Caco-2 (cell line): ENCODE results near the gene TTC28. TPM values are rescaled to one million over a fixed set of nuclear protein-coding genes. Genes with fewer than 3 reads are reported as not detected.

ENCODE experiments used
- BruUV-seq: library from RNA; stranded (reverse); fragments of 400-500 nt; replicated peaks from 2 replicates; lab custom pipeline; 2021; lab: Mats Ljungman, UMichigan
- CTCF ChIA-PET: fragments of 300-600 bp; sonication (Branson Sonifier 250); formaldehyde crosslinking; loops from one replicate; lab custom pipeline; 2022; ENCODE audit warnings: antibody characterized with exemption; lab: Charles Lee
- POLR2A ChIA-PET: fragments of 300-600 bp; sonication (Branson Sonifier 250); formaldehyde crosslinking; loops from one replicate; lab custom pipeline; 2022; ENCODE audit warnings: antibody characterized with exemption; lab: Charles Lee
- DNase-seq, 2 experiments: peaks; one replicate each; pipeline versions ENCODE4 v3.0.0 to v3.0.0-alpha.2; 2020 to 2022
- H3K27me3 ChIP-seq: replicated peaks from 2 replicates; pipeline ENCODE4 v1.6.0; 2011; ENCODE audit warnings: low read length; ENCODE audit not compliant: control insufficient read depth, insufficient read depth
- H3K36me3 ChIP-seq: 2 replicates; pipeline ENCODE4 v1.5.1; 2011; ENCODE audit warnings: low read length; ENCODE audit not compliant: control insufficient read depth, insufficient read depth
- H3K4me1 ChIP-seq: fragments of 250-450 bp; sonication (Bioruptor Pico); 2 replicates; pipeline ENCODE4 v1.5.1; 2020; ENCODE audit warnings: mild to moderate bottlenecking
- H3K4me3 ChIP-seq: 2 replicates; pipeline ENCODE4 v1.5.1; 2011; ENCODE audit warnings: low read depth, mild to moderate bottlenecking, control low read depth, low read length
- H3K9me3 ChIP-seq: fragments of 250-450 bp; sonication (Bioruptor Pico); 2 replicates; pipeline ENCODE4 v1.5.1; 2020; ENCODE audit warnings: mild to moderate bottlenecking, moderate library complexity
- H3K27ac Mint-ChIP-seq: one replicate; pipeline ENCODE4 v1.8.0; 2022; ENCODE audit warnings: mixed read lengths; ENCODE audit not compliant: unreplicated experiment
- H3K27me3 Mint-ChIP-seq: one replicate; pipeline ENCODE4 v1.8.0; 2022; ENCODE audit warnings: mixed read lengths; ENCODE audit not compliant: insufficient read depth, unreplicated experiment
- H3K36me3 Mint-ChIP-seq: one replicate; pipeline ENCODE4 v1.8.0; 2022; ENCODE audit warnings: mild to moderate bottlenecking, mixed read lengths; ENCODE audit not compliant: insufficient read depth, unreplicated experiment
- H3K4me1 Mint-ChIP-seq: one replicate; pipeline ENCODE4 v1.8.0; 2022; ENCODE audit warnings: low read depth, mixed read lengths; ENCODE audit not compliant: unreplicated experiment
- H3K4me3 Mint-ChIP-seq: one replicate; pipeline ENCODE4 v1.8.0; 2022; ENCODE audit warnings: mild to moderate bottlenecking, moderate library complexity, mixed read lengths; ENCODE audit not compliant: unreplicated experiment
- H3K9me3 Mint-ChIP-seq: one replicate; pipeline ENCODE4 v1.8.0; 2022; ENCODE audit warnings: mixed read lengths; ENCODE audit not compliant: unreplicated experiment
- intact Hi-C: fragments of 100-400 bp; cut with micrococcal nuclease; formaldehyde crosslinking; loops from one replicate; pipeline ENCODE4 v1.10.0; 2022; ENCODE audit not compliant: unreplicated experiment
- total RNA-seq: library from RNA; stranded (reverse); gene quantifications from 2 replicates; pipeline ENCODE4 v1.2.3, GENCODE V29; 2022
- TF ChIP-seq, protein P1 (sequence below), 2 experiments: fragments of 200-600 bp in 1 of 2; IDR thresholded peaks; 1 replicate in 1 of 2; 2 replicates in 1 of 2; pipeline versions ENCODE4 v1.5.1 to v1.8.0; 2011 to 2022; ENCODE audit warnings: antibody characterized with exemption in 1 of 2, control low read depth in 1 of 2, inconsistent platforms in 1 of 2, low read depth in 1 of 2, low read length in 1 of 2, mild to moderate bottlenecking in 1 of 2, moderate library complexity in 1 of 2; ENCODE audit not compliant: insufficient read depth in 1 of 2, severe bottlenecking in 1 of 2, unreplicated experiment in 1 of 2

TTC28 gene
- total RNA-seq, 1 experiment from 2014 or later: 12.0 TPM

GRCh38 chr22:28402060-28402459, 277.6 kb downstream of the TTC28 start:
- Mint-ChIP-seq H3K9me3 (peaks cover 9% of the 10 kb centered on the region), H3K4me1 (peaks cover 6% of the 10 kb centered on the region), H3K27ac (no peak overlapping the region), H3K27me3 (peaks cover 3% of the 10 kb centered on the region), H3K36me3 (no peaks in the 10 kb centered on the region), H3K4me3 (no peak overlapping the region)
- Histone ChIP-seq H3K4me3 (no peak overlapping the region), H3K27me3 (no peaks in the 10 kb centered on the region), H3K4me1 (no peaks in the 10 kb centered on the region), H3K36me3 (no peaks in the 10 kb centered on the region), H3K9me3 (no peaks in the 10 kb centered on the region)
- intact Hi-C loops: no loop called here
- DNase-seq: no peak
- TF ChIP-seq, protein P1, sequence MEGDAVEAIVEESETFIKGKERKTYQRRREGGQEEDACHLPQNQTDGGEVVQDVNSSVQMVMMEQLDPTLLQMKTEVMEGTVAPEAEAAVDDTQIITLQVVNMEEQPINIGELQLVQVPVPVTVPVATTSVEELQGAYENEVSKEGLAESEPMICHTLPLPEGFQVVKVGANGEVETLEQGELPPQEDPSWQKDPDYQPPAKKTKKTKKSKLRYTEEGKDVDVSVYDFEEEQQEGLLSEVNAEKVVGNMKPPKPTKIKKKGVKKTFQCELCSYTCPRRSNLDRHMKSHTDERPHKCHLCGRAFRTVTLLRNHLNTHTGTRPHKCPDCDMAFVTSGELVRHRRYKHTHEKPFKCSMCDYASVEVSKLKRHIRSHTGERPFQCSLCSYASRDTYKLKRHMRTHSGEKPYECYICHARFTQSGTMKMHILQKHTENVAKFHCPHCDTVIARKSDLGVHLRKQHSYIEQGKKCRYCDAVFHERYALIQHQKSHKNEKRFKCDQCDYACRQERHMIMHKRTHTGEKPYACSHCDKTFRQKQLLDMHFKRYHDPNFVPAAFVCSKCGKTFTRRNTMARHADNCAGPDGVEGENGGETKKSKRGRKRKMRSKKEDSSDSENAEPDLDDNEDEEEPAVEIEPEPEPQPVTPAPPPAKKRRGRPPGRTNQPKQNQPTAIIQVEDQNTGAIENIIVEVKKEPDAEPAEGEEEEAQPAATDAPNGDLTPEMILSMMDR (IDR thresholded peaks at IDR 0.05; ENCODE audit: insufficient read depth in 1 of 2, low read depth in 1 of 2, low read length in 1 of 2, severe bottlenecking in 1 of 2, unreplicated experiment in 1 of 2): no peak
- no TSS peak for BruUV-seq
- ChIA-PET POLR2A (no interaction called here), CTCF (no interaction called here)

GRCh38 chr22:28398981-28399380, 280.7 kb downstream of the TTC28 start:
- POLR2A ChIA-PET: no interaction called here
- BruUV-seq: no TSS peak
- Histone ChIP-seq H3K4me1 (peaks cover 8% of the 10 kb centered on the region; the same call in 1 of the 2 replicates), H3K9me3 (no peaks in the 10 kb centered on the region), H3K27me3 (no peaks in the 10 kb centered on the region), H3K36me3 (no peaks in the 10 kb centered on the region), H3K4me3 (no peak overlapping the region)
- Mint-ChIP-seq H3K4me3 (no peak overlapping the region), H3K4me1 (peaks cover 6% of the 10 kb centered on the region), H3K27ac (no peak overlapping the region), H3K36me3 (no peaks in the 10 kb centered on the region), H3K27me3 (peaks cover 3% of the 10 kb centered on the region), H3K9me3 (peaks cover 9% of the 10 kb centered on the region)
- no peak for DNase-seq
- intact Hi-C loops: no loop called here
- TF ChIP-seq, protein P1 (IDR thresholded peaks at IDR 0.05; ENCODE audit: insufficient read depth in 1 of 2, low read depth in 1 of 2, low read length in 1 of 2, severe bottlenecking in 1 of 2, unreplicated experiment in 1 of 2): no peak
- CTCF ChIA-PET: no interaction called here

- CTCF ChIA-PET: no interaction called here
- Histone ChIP-seq H3K9me3 (no peaks in the 10 kb centered on the region), H3K36me3 (no peaks in the 10 kb centered on the region), H3K4me3 (no peak overlapping the region), H3K27me3 (no peaks in the 10 kb centered on the region), H3K4me1 (peaks cover 8% of the 10 kb centered on the region; the same call in 1 of the 2 replicates)
- Mint-ChIP-seq H3K4me1 (peaks cover 6% of the 10 kb centered on the region), H3K4me3 (no peak overlapping the region), H3K9me3 (peaks cover 9% of the 10 kb centered on the region), H3K36me3 (no peaks in the 10 kb centered on the region), H3K27me3 (peaks cover 3% of the 10 kb centered on the region), H3K27ac (no peak overlapping the region)
- POLR2A ChIA-PET: no interaction called here
- no peak for DNase-seq
- BruUV-seq: no TSS peak
- TF ChIP-seq, protein P1 (IDR thresholded peaks at IDR 0.05; ENCODE audit: insufficient read depth in 1 of 2, low read depth in 1 of 2, low read length in 1 of 2, severe bottlenecking in 1 of 2, unreplicated experiment in 1 of 2): no peak
- intact Hi-C loops: no loop called here
These were observed 281.3 kb downstream of the TTC28 start for GRCh38 chr22:28398355-28398754.
